Right lobe of liver (tissue), 6 donors: ENCODE results near the gene ADCY1. TPM values are rescaled to one million over a fixed set of nuclear protein-coding genes. Genes with fewer than 3 reads are reported as not detected.
A peak's percentile ranks its signal among the peaks of the same experiment; 100 is the strongest.

ENCODE experiments used
- ATAC-seq, 4 donors: fragments of 200-7000 bp; cut with Tn5 transposase; one replicate each; pipeline ENCODE4 v1.9.1; 2020; ENCODE audit warnings: mild to moderate bottlenecking in 4 of 4, moderate library complexity in 4 of 4
- DNase-seq, 3 donors: peaks; one replicate each; pipeline ENCODE4 v3.0.0-alpha.2; 2020
- H3K27ac ChIP-seq, 3 donors: fragments of 200-600 bp; one replicate each; pipeline ENCODE4 v1.8.0; 2022
- H3K27me3 ChIP-seq, 2 donors: fragments of 200-600 bp; one replicate each; pipeline ENCODE4 v1.8.0; 2022
- H3K36me3 ChIP-seq, 4 donors: fragments of 200-600 bp; sonication (generic) in 1 of 4; one replicate each; pipeline versions ENCODE4 v1.5.1 to v1.8.0; 2017 to 2022; ENCODE audit warnings: control low read depth in 1 of 4
- H3K4me1 ChIP-seq, 4 donors: fragments of 200-600 bp; sonication (generic) in 1 of 4; one replicate each; pipeline versions ENCODE4 v1.5.1 to v1.8.0; 2017 to 2022; ENCODE audit warnings: control low read depth in 1 of 4
- H3K4me3 ChIP-seq, 3 donors: fragments of 200-600 bp; one replicate each; pipeline ENCODE4 v1.8.0; 2022
- H3K9me3 ChIP-seq, 4 donors: fragments of 200-600 bp; sonication (generic) in 1 of 4; one replicate each; pipeline versions ENCODE4 v1.5.1 to v1.8.0; 2017 to 2022; ENCODE audit warnings: control low read depth in 1 of 4
- CTCF ChIP-seq, 4 donors: fragments of 200-600 bp in 3 of 4; fragments of 450-650 bp in 1 of 4; IDR thresholded peaks; one replicate each; pipeline versions ENCODE4 v1.5.1 to v1.8.0; 2016 to 2022; ENCODE audit warnings: antibody characterized with exemption in 4 of 4, mild to moderate bottlenecking in 2 of 4
- POLR2A ChIP-seq: fragments of 450-650 bp; IDR thresholded peaks from one replicate; pipeline ENCODE4 v1.6.1; 2017; ENCODE audit warnings: antibody characterized with exemption, mild to moderate bottlenecking
- WGBS: methylation state at CpG from one replicate; pipeline ENCODE4 v1.1.6; 2018; ENCODE audit warnings: low coverage, low lambda C conversion rate; ENCODE audit not compliant: insufficient coverage; ENCODE audit errors: missing lambda C conversion rate; 5-methylcytosine and 5-hydroxymethylcytosine counted together
- intact Hi-C, 2 donors: fragments of 100-400 bp; cut with DNase I; formaldehyde crosslinking; loops; one replicate each; pipeline versions ENCODE4 v1.11.2 to v1.14.1; 2022
- total RNA-seq, 6 experiments: library from RNA; depleted of rRNA in 2 of 6; stranded (reverse); fragments of >200 nt in 2 of 6; fragmentation: NEBNext Ultra II Directional in 3 of 6; extraction: Animal tissue kit (Norgen Biotek cat#: 25700) in 3 of 6; gene quantifications; one replicate each; pipeline versions ENCODE4 v1.1.0 to v1.2.4, GENCODE V29; 2016 to 2023
- donor health status: DM: no; HTN: yes; CAD: no.
- donor health status: DM: no; HTN: no; CAD: no.
- donor health status: DM: no; HTN: no; CAD: no.
- donor health status: DM: no; HTN: yes; CAD: no.
- donor health status: DM: no; HTN: yes; CAD: no.

The ADCY1 gene
- total RNA-seq, 6 experiments from 2014 or later, result 7.2 to 17.6 (median 9.3) TPM

- TF ChIP-seq POLR2A (no peak), CTCF (IDR thresholded peaks at IDR 0.05) (no peak)
- Histone ChIP-seq H3K36me3 (no peaks in the 10 kb centered on the region), H3K9me3 (no peaks in the 10 kb centered on the region), H3K4me1 (no peaks in the 10 kb centered on the region), H3K27me3 (no peaks in the 10 kb centered on the region), H3K4me3 (no peak overlapping the region), H3K27ac (no peak overlapping the region)
- peak in 1 of 3 donors; percentile 9 for DNase-seq
- intact Hi-C loops, result no loop called here
- no peak for ATAC-seq
- WGBS, result 55% methylated on average over 7 of the region's 9 CpGs
Observed at GRCh38 chr7:45597286-45597984, 23.3 kb downstream of the ADCY1 start.

GRCh38 chr7:45598886-45599520 is 24.8 kb downstream of the ADCY1 start:
- no peak for TF ChIP-seq POLR2A
- no peak for TF ChIP-seq CTCF (IDR thresholded peaks at IDR 0.05)
- ATAC-seq (no peak), DNase-seq (peak in 1 of 3 donors; percentile 23)
- H3K27me3 ChIP-seq, result no peaks in the 10 kb centered on the region
- H3K9me3 ChIP-seq, result no peaks in the 10 kb centered on the region
- no peak overlapping the region for H3K27ac ChIP-seq
- no peak overlapping the region for H3K4me3 ChIP-seq
- intact Hi-C loops, result no loop called here
- no peaks in the 10 kb centered on the region for H3K4me1 ChIP-seq
- 82% methylated on average over 4 of the region's 14 CpGs for WGBS
- no peaks in the 10 kb centered on the region for H3K36me3 ChIP-seq

GRCh38 chr7:45599851-45600706 is 25.9 kb downstream of the ADCY1 start:
- no peaks in the 10 kb centered on the region for H3K9me3 ChIP-seq
- ATAC-seq (no peak), DNase-seq (peak in 2 of 3 donors; percentile 23 to 38)
- no peak overlapping the region for H3K4me3 ChIP-seq
- H3K27me3 ChIP-seq, result no peaks in the 10 kb centered on the region
- intact Hi-C loops, result no loop called here
- no peak overlapping the region for H3K27ac ChIP-seq
- 80% methylated on average over 1 of the region's 10 CpGs for WGBS
- H3K36me3 ChIP-seq, result no peaks in the 10 kb centered on the region
- TF ChIP-seq CTCF (IDR thresholded peaks at IDR 0.05), result no peak
- no peak for TF ChIP-seq POLR2A
- no peaks in the 10 kb centered on the region for H3K4me1 ChIP-seq

- TF ChIP-seq POLR2A (no peak), CTCF (IDR thresholded peaks at IDR 0.05) (no peak)
- peak in 1 of 3 donors; percentile 31 for DNase-seq
- no peak for ATAC-seq
- no peaks in the 10 kb centered on the region for H3K4me1 ChIP-seq
- H3K27ac ChIP-seq, result no peak overlapping the region
- no peaks in the 10 kb centered on the region for H3K36me3 ChIP-seq
- no peaks in the 10 kb centered on the region for H3K9me3 ChIP-seq
- 71% methylated on average over 1 of the region's 4 CpGs for WGBS
- H3K4me3 ChIP-seq, result no peak overlapping the region
- intact Hi-C loops, result no loop called here
- H3K27me3 ChIP-seq, result no peaks in the 10 kb centered on the region
Observed at GRCh38 chr7:45601094-45601493, 26.9 kb downstream of the ADCY1 start.
